Uterus (tissue), 2 donors: ENCODE results near the gene TBC1D2B.
"Not testable (repeated sequence)": the region's sequence is repeated elsewhere in the genome, so short reads cannot be mapped to it uniquely, and the experiment has no call there.

ENCODE experiments used
- POLR2A ChIP-seq, 2 donors: fragments of 450-650 bp; IDR thresholded peaks; one replicate each; pipeline ENCODE4 v1.6.1; 2016; ENCODE audit warnings: antibody characterized with exemption in 2 of 2, mild to moderate bottlenecking in 1 of 2, moderate library complexity in 1 of 2
- TF ChIP-seq, protein P1 (sequence below), 4 experiments: fragments of 200-600 bp in 2 of 4; fragments of 450-650 bp in 2 of 4; sonication (generic) in 2 of 4; IDR thresholded peaks; one replicate each; pipeline ENCODE4 v1.5.1; 2016 to 2019; ENCODE audit warnings: antibody characterized with exemption in 4 of 4, mild to moderate bottlenecking in 2 of 4, moderate library complexity in 1 of 4

DNA sequence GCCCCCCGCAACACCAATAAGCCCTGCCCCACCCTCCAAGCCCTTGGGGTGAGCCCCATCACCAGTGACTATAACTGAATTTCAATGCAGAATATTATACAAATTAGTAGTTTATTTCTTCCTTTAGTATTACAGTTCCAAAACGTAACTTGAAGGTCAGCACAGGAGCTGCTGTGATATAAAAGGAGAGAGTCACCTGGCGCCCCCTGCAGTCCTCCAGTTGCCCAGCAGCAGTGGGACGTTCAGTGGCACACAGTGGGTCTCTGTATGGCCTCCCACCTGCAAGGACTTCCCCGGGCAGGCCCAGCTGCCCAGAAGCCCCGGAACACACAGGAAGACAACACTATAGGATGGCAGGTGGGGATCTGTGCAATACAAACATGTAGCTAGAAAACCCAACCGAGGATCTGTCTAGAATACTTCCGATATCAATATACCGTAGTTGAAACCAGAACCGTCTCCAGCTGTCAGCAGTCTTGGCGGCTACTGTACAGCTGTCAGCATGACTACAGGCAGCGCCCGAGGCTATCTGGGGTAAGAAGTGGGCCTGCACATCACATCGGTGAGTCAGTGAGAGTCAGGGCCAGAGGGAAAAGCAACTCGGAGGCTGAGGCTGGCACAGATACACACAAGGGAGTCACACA lies 82.5 kb downstream of the TBC1D2B start:
- not testable (repeated sequence) for TF ChIP-seq POLR2A (IDR thresholded peaks at IDR 0.05)
- TF ChIP-seq, protein P1, sequence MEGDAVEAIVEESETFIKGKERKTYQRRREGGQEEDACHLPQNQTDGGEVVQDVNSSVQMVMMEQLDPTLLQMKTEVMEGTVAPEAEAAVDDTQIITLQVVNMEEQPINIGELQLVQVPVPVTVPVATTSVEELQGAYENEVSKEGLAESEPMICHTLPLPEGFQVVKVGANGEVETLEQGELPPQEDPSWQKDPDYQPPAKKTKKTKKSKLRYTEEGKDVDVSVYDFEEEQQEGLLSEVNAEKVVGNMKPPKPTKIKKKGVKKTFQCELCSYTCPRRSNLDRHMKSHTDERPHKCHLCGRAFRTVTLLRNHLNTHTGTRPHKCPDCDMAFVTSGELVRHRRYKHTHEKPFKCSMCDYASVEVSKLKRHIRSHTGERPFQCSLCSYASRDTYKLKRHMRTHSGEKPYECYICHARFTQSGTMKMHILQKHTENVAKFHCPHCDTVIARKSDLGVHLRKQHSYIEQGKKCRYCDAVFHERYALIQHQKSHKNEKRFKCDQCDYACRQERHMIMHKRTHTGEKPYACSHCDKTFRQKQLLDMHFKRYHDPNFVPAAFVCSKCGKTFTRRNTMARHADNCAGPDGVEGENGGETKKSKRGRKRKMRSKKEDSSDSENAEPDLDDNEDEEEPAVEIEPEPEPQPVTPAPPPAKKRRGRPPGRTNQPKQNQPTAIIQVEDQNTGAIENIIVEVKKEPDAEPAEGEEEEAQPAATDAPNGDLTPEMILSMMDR (IDR thresholded peaks at IDR 0.05), result not testable (repeated sequence)
